Temporal lobe (tissue), 2 donors: ENCODE measurements around the gene ANKRD6. TPM values are rescaled to one million over a fixed set of nuclear protein-coding genes. Genes with fewer than 3 reads are reported as not detected.

Experiments
- small RNA-seq: library from RNA; depleted of rRNA; stranded (forward); fragments of <200 nt; gene quantifications from one replicate; pipeline ENCODE3, GENCODE V24; 2014; ENCODE audit warnings: low replicate concordance
- total RNA-seq: library from RNA; depleted of rRNA; stranded (reverse); fragments of >200 nt; gene quantifications from one replicate; pipeline ENCODE4 v1.2.3, GENCODE V29; 2014

Gene ANKRD6
- total RNA-seq, 1 donor from 2014 or later = 36.4 TPM

Small RNAs within 50 kb of the gene (small RNA-seq; reads per million reads assigned to genes)
- gene RN7SL11P = not detected

Other genes starting within 250 kb of the ANKRD6 start
- not detected for gene GABRR1, start 215.8 kb upstream of the ANKRD6 start, total RNA-seq
- 0.25 TPM for gene GABRR2, start 117.9 kb upstream of the ANKRD6 start, total RNA-seq
- 42.8 TPM for gene UBE2J1, start 80.4 kb upstream of the ANKRD6 start, total RNA-seq
- gene RRAGD, start 20.9 kb upstream of the ANKRD6 start, total RNA-seq = 60.2 TPM
- 16.7 TPM for gene LYRM2, start 205.6 kb downstream of the ANKRD6 start, total RNA-seq